Glutamatergic neuron (in vitro differentiated cells): Measurements from ENCODE around the gene RNF150. TPM values are rescaled to one million over a fixed set of nuclear protein-coding genes. Genes with fewer than 3 reads are reported as not detected.
"Not testable (repeated sequence)": the region's sequence is repeated elsewhere in the genome, so short reads cannot be mapped to it uniquely, and the experiment has no call there.

Experiments used
- DNase-seq: peaks from one replicate; pipeline ENCODE4 v3.0.0; 2022
- H3K27ac Mint-ChIP-seq: one replicate; pipeline ENCODE4 v1.8.0; 2020; ENCODE audit warnings: mild to moderate bottlenecking, mixed read lengths, inconsistent platforms; ENCODE audit not compliant: unreplicated experiment
- H3K27me3 Mint-ChIP-seq: one replicate; pipeline ENCODE4 v1.8.0; 2020; ENCODE audit warnings: mild to moderate bottlenecking, moderate library complexity, mixed read lengths, inconsistent platforms; ENCODE audit not compliant: unreplicated experiment
- H3K36me3 Mint-ChIP-seq: one replicate; pipeline ENCODE4 v1.8.0; 2020; ENCODE audit warnings: mild to moderate bottlenecking, mixed read lengths, inconsistent platforms; ENCODE audit not compliant: unreplicated experiment
- H3K4me1 Mint-ChIP-seq: one replicate; pipeline ENCODE4 v1.8.0; 2020; ENCODE audit warnings: mild to moderate bottlenecking, low read depth, mixed read lengths, inconsistent platforms; ENCODE audit not compliant: unreplicated experiment
- H3K4me3 Mint-ChIP-seq: one replicate; pipeline ENCODE4 v1.8.0; 2020; ENCODE audit warnings: mild to moderate bottlenecking, mixed read lengths, inconsistent platforms; ENCODE audit not compliant: unreplicated experiment
- H3K9me3 Mint-ChIP-seq: one replicate; pipeline ENCODE4 v1.8.0; 2020; ENCODE audit warnings: mild to moderate bottlenecking, moderate library complexity, mixed read lengths, inconsistent platforms; ENCODE audit not compliant: unreplicated experiment
- total RNA-seq: library from RNA; stranded (reverse); fragmentation: NEBNext Ultra II Directional; extraction: Animal tissue kit (Norgen Biotek cat#: 25700); gene quantifications from one replicate; pipeline ENCODE4 v1.2.1, GENCODE V29; 2021; ENCODE audit not compliant: unreplicated experiment
- TF ChIP-seq, protein P1 (sequence below): fragments of 200-600 bp; sonication (generic); IDR thresholded peaks from one replicate; pipeline ENCODE4 v1.5.0; 2021; ENCODE audit not compliant: partially characterized antibody, unreplicated experiment

Gene RNF150
- total RNA-seq, 1 donor from 2014 or later, result 23.3 TPM

DNA sequence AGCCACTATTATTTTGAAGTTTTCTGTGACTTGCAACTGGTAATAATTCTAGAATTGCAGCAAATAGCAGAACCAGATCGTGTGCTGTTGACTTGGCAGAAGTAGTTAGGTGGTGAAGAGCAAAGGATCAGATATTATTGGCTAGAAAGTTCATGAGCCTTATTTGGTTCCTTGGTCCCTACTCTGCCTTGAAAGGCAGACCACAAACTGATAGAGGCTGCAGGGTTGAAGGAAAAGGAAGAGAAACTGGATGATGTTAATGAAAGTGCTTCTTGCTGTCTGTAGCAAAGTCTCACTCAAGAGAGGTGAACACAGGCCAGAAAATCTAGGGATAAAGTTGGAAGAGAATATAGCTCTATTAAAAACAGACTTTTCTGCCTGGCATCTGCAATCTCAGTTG, 41.2 kb upstream of the RNF150 start:
- Mint-ChIP-seq H3K4me3 (no peak overlapping the region), H3K27me3 (no peaks in the 10 kb centered on the region), H3K36me3 (no peaks in the 10 kb centered on the region), H3K9me3 (no peaks in the 10 kb centered on the region), H3K4me1 (no peaks in the 10 kb centered on the region), H3K27ac (no peak overlapping the region)
- TF ChIP-seq, protein P1, sequence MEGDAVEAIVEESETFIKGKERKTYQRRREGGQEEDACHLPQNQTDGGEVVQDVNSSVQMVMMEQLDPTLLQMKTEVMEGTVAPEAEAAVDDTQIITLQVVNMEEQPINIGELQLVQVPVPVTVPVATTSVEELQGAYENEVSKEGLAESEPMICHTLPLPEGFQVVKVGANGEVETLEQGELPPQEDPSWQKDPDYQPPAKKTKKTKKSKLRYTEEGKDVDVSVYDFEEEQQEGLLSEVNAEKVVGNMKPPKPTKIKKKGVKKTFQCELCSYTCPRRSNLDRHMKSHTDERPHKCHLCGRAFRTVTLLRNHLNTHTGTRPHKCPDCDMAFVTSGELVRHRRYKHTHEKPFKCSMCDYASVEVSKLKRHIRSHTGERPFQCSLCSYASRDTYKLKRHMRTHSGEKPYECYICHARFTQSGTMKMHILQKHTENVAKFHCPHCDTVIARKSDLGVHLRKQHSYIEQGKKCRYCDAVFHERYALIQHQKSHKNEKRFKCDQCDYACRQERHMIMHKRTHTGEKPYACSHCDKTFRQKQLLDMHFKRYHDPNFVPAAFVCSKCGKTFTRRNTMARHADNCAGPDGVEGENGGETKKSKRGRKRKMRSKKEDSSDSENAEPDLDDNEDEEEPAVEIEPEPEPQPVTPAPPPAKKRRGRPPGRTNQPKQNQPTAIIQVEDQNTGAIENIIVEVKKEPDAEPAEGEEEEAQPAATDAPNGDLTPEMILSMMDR, result no peak
- no peak for DNase-seq

DNA sequence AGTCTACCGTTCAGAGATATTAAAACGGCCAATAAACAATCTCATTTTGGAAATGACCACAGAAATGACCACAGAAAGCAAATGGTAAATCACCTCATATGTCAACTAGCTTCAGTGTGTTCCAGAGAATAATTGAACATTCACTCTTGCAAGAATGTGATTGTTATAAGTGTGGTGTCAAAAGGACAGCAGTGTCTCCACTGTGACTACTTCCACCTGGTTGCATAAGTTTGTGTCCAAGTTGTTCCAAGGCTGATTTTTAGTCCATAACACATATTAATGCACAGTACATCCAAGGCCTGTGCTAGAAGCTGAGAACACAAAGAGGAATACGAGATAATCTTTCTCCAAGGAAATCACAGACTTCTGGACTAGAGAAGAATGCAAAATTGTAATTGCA, 37.4 kb upstream of the RNF150 start:
- Mint-ChIP-seq H3K27me3 (no peaks in the 10 kb centered on the region), H3K4me1 (no peaks in the 10 kb centered on the region), H3K27ac (no peak overlapping the region), H3K4me3 (no peak overlapping the region), H3K36me3 (no peaks in the 10 kb centered on the region), H3K9me3 (no peaks in the 10 kb centered on the region)
- TF ChIP-seq, protein P1, result no peak
- no peak for DNase-seq

DNA sequence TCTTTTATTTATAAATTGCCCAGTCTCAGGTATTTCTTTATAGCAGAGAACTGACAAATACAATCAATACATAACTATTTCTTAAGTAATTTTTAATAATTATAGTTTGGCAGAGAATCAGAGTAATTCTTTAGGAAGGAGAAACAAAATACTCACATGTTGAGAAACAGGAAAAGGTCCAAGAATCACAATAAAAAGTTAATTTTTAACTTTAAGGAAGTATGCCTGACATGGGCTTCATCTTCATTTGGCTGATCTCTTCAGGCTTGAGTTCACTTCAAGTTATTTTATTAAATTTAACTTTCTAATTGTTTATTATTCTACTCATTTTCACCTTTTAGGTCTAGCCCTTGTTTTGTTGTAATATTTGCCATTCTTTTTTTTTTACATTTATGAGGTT, 36.1 kb upstream of the RNF150 start:
- TF ChIP-seq, protein P1, result no peak
- Mint-ChIP-seq H3K4me1 (no peaks in the 10 kb centered on the region), H3K9me3 (no peaks in the 10 kb centered on the region), H3K27me3 (no peaks in the 10 kb centered on the region), H3K4me3 (no peak overlapping the region), H3K27ac (no peak overlapping the region), H3K36me3 (no peaks in the 10 kb centered on the region)
- DNase-seq, result no peak

DNA sequence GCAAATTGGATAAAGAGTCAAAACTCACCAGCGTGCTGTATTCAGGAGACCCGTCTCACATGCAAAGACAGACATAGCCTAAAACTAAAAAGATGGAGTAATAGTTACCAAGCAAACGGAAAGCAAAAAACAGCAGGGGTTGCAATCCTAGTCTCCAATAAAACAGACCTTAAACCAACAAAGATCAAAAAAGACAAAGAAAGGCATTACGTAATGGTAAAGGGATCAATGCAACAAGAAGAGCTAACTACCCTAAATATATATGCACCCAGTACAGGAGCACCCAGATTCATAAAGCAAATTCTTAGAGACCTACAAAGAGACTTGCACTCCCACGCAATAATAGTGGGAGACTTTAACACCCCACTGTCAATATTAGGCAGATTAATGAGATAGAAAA, 31.7 kb upstream of the RNF150 start:
- not testable (repeated sequence) for H3K27ac Mint-ChIP-seq, H3K27me3 Mint-ChIP-seq, H3K9me3 Mint-ChIP-seq, H3K4me3 Mint-ChIP-seq, H3K4me1 Mint-ChIP-seq, H3K36me3 Mint-ChIP-seq, DNase-seq

DNA sequence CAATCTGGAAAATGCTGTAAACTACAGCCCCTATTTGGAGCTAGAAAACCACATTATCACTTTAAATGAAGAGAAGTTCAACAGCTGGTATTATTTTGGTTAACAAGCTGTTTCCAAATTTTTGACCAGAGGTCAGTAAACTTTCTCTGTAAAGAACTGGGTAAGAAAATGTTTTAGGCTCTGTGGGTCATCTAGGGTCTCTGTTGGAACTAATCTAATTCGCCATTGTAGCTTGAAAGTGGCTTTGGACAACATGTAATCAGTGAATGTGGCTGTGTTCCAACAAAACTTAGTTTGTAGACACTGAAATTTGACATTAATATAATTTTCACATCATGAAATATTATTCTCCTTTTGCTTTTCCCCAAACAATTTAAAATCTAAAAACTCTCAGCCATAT, 25.8 kb upstream of the RNF150 start:
- Mint-ChIP-seq H3K27me3 (peaks cover 3% of the 10 kb centered on the region), H3K4me1 (no peaks in the 10 kb centered on the region)
- TF ChIP-seq, protein P1, result no peak

DNA sequence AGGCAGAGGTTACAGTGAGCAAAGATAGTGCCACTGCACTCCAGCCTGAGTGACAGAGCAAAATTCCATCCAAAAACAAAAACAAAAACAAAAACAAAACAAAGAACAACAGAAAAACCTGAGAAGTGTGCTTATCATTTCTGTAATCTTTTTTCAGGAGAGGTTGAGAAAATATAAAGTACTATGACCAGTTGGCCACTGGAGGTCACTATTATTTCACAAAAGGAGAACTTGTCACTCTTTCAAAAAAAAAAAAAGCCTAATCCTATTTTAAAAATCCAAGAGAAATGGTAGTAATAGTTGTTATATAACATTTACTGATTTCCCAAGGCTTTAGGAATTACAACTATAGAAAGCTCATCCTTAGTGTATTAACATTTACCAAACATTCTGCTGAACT, 24.9 kb upstream of the RNF150 start:
- H3K9me3 Mint-ChIP-seq, result no peaks in the 10 kb centered on the region
- H3K27ac Mint-ChIP-seq, result no peak overlapping the region
- H3K4me3 Mint-ChIP-seq, result no peak overlapping the region
- no peaks in the 10 kb centered on the region for H3K4me1 Mint-ChIP-seq
- H3K27me3 Mint-ChIP-seq, result peaks cover 3% of the 10 kb centered on the region
- TF ChIP-seq, protein P1, result peak; percentile 52
- DNase-seq, result no peak
- H3K36me3 Mint-ChIP-seq, result peaks cover 8% of the 10 kb centered on the region

More for the DNA sequence above, 25.8 kb upstream of the RNF150 start:
- Mint-ChIP-seq H3K36me3 (peaks cover 8% of the 10 kb centered on the region), H3K4me3 (no peak overlapping the region), H3K9me3 (no peaks in the 10 kb centered on the region), H3K27ac (no peak overlapping the region)
- no peak for DNase-seq
